H1 (cell line): ENCODE results near the gene TAOK1. TPM values are rescaled to one million over a fixed set of nuclear protein-coding genes. Genes with fewer than 3 reads are reported as not detected.

Experiments
- CREB1 ChIP-seq: IDR thresholded peaks from 2 replicates; pipeline ENCODE4 v1.6.1; 2012; ENCODE audit warnings: inconsistent platforms
- KDM5A ChIP-seq: fragments of 200-600 bp; IDR thresholded peaks from 2 replicates; pipeline ENCODE4 v1.7.1; 2012; ENCODE audit warnings: mild to moderate bottlenecking, low read length, inconsistent platforms, mixed read lengths
- polyA plus RNA-seq, 7 experiments: library from polyadenylated mRNA; depleted of rRNA in 3 of 7; stranded (reverse) in 5 of 7; unstranded in 2 of 7; fragments of >200 nt in 5 of 7; fragments of 200-250 nt in 2 of 7; gene quantifications; 1 replicate in 5 of 7; 2 replicates in 1 of 7; 4 replicates in 1 of 7; pipeline versions ENCODE4 v1.2.1 to v1.2.3, GENCODE V29; 2011 to 2013; ENCODE audit warnings: missing spikeins in 2 of 7, mixed read lengths in 2 of 7
- total RNA-seq: library from RNA; stranded (reverse); fragmentation: NEBNext Ultra II Directional; extraction: Animal tissue kit (Norgen Biotek cat#: 25700); gene quantifications from 2 replicates; pipeline ENCODE4 v1.2.1, GENCODE V29; 2021
- TF ChIP-seq, protein P1 (sequence below): IDR thresholded peaks from 2 replicates; pipeline ENCODE4 v1.6.1; 2012; ENCODE audit warnings: inconsistent platforms

TAOK1 gene
- total and polyA plus RNA-seq, 2 of the 8 experiments (the other 6 are each of a cell fraction or from before 2014, with no cell fraction given) = 12.2 to 90.6 TPM

DNA sequence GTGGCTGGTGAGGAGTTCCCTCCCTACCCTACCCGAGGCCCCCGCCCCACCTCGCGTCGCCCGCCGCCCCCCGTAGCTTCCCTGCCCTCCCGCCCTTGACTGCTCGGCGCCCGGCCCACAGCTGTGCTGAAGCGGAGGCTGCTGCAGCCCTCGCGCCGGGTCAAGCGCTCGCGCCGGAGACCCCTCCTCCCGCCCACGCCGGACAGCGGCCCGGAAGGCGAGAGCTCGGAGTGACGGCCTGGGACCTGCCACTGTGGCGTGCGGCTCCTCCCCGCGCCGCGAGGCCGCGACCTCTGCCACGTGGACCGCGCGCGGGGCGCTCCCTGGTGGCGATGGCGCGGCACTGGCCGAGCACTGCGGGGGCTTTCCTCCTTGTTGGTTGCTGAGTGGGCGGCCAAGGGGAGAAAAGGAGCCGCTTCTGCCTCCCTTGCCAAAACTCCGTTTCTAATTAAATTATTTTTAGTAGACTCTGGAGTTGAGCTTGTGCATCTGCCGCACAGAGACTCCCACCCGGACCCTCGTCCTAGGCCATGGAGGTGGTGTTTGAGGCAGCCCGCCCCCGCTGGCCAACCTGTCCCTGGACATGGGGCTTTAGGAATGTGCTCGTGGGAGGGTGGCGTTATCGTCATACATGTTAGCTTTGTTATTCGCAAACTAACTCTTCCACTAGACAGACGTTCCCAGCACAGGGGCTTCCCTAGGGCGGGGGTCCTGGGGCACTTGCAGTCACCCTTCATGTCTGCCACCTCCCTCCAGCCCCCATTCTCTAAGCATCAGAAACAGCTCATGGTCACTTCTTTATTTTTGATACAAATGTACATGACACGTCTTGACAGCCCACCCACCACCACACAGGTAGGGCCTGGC lies 182.8 kb downstream of the TAOK1 start (continued):
- TF ChIP-seq, protein P1, sequence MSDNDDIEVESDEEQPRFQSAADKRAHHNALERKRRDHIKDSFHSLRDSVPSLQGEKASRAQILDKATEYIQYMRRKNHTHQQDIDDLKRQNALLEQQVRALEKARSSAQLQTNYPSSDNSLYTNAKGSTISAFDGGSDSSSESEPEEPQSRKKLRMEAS = peak; percentile 98
- TF ChIP-seq KDM5A = no peak
- TF ChIP-seq CREB1 = 0 out of 2 replicates have a peak, but pooled peaks have one; percentile 36
